Coronary artery (tissue), 2 donors: ENCODE measurements around the gene RALGAPB.
A peak's percentile ranks its signal among the peaks of the same experiment; 100 is the strongest.

Source experiments
- DNase-seq: peaks from one replicate; pipeline ENCODE4 v3.0.0-alpha.2; 2017; ENCODE audit warnings: low spot score
- H3K27ac ChIP-seq, 2 donors: fragments of 200-600 bp; sonication (generic); one replicate each; pipeline ENCODE4 v1.5.1; 2016 to 2019
- H3K4me3 ChIP-seq: fragments of 200-600 bp; sonication (generic); 2 replicates; pipeline ENCODE4 v1.5.1; 2016; ENCODE audit warnings: mild to moderate bottlenecking, moderate library complexity
- TF ChIP-seq, protein P1 (sequence below): fragments of 200-600 bp; sonication (generic); IDR thresholded peaks from one replicate; pipeline ENCODE4 v1.5.1; 2019; ENCODE audit warnings: antibody characterized with exemption

RALGAPB gene

DNA sequence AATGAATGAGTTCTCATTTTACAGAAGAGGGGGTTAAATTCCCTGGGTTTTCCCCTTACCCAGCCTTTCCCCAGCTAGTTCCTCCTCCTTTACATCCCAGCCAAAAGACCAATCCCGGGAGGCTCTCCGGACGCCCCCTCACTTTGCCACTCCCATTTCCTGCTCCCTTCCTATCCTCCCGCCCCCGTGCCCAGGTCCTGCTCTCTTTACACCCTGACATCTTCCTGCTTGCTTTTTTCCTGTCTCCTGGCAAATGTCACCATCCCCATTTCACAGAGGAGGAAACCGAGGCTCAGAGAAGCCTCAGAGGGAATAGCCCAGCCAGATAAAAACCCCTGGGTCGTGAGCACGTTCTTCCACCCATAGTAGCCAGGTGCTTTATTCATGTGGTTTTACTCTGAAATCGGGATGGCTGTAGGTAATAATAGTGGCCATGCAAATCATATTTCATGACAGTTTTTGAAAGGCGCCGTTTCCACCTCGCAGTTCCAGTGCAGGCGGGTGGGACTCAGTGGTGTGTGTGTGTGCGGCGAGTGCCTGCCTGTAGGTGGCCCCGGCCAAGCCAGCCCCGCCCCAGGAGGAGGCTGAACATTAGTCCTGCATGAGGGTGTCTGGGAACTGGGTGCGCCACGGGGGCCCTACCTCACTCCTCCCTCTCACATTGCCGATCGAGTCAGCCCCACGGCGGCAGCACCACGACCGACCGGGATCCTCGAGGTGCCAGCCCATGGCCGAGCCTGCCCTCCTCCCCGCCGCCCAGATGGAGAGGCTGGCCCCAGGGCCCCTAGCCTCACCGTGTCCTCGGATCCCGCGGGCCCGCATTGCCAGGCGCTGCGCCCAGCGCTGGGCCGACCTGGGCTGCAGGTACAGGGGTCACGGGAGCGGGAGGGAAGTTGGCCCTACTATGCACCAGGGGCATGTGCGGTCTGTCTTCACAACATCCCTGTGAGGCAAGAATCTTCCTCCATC, 128.9 kb downstream of the RALGAPB start, which contains the start of gene ARHGAP40:
Gene ARHGAP40, plus strand, starts transcription at position 594 of the 969 bp plus-strand sequence.
- H3K4me3 ChIP-seq: peak within 1 kb of the TSS; percentile 14
- TF ChIP-seq, protein P1, sequence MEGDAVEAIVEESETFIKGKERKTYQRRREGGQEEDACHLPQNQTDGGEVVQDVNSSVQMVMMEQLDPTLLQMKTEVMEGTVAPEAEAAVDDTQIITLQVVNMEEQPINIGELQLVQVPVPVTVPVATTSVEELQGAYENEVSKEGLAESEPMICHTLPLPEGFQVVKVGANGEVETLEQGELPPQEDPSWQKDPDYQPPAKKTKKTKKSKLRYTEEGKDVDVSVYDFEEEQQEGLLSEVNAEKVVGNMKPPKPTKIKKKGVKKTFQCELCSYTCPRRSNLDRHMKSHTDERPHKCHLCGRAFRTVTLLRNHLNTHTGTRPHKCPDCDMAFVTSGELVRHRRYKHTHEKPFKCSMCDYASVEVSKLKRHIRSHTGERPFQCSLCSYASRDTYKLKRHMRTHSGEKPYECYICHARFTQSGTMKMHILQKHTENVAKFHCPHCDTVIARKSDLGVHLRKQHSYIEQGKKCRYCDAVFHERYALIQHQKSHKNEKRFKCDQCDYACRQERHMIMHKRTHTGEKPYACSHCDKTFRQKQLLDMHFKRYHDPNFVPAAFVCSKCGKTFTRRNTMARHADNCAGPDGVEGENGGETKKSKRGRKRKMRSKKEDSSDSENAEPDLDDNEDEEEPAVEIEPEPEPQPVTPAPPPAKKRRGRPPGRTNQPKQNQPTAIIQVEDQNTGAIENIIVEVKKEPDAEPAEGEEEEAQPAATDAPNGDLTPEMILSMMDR: no peak
- H3K27ac ChIP-seq: no peak within 1 kb of the TSS
- no peak for DNase-seq

DNA sequence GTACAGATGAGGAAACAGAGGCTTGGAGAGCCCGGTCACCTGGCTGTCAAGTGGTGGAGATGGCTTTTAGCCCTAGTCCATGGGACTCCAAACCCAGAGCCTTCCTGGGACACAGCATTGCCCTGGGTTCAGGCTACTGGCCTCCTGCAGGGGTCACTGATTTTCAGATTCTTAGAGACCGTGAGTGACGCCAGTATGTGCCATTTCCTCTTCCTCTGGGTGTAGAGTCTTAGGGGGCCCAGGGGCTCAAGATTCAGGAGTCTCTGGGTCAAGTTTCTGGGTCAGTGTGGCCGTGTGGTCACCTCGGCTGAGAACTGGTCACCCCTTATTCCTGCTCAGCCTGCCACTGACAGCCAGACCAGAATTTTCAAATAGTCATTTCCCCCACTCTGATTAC, 129.5 kb downstream of the RALGAPB start:
- no peak for DNase-seq
- TF ChIP-seq, protein P1: no peak
- Histone ChIP-seq H3K27ac (no peak overlapping the region), H3K4me3 (no peak overlapping the region)

DNA sequence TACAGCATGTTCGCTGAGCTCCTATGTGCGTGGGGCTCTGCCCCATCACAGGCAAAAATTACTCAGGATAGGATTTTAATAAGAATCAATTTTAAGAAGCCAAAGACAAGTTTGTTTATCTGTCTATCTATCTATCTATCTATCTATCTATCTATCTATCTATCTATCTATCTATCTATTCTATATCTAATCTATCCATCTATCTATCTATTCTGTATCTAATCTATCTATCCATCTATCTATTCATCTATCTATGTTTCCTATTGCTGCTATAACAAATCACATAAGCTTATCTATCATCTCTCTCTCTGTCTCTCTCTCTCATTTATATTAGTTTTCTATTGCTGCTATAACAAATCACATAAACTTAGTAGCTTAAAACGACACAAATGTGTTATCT, 130.6 kb downstream of the RALGAPB start:
- TF ChIP-seq, protein P1: no peak

DNA sequence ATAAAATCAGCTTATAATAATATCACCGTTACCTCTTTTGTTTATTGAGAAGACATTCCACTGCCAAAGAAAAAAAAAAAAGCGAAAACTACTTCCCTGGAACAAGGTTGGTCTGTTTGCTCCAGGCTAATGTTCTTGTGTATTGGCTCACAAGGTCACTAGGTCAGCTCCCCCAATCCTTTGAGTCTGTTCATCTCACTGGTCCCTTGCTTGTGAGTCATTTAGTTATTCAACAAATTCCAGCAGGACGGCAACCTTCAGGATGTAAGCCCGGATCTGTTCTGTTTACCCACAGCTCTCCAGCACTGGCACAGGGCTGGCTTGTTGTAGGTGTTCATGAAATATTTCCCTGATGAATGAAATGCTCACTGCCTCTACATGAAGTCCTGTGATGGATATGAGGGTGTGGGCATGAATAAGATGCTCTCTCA, 132.2 kb downstream of the RALGAPB start:
- TF ChIP-seq, protein P1: no peak
- H3K27ac ChIP-seq: no peak overlapping the region
- no peak overlapping the region for H3K4me3 ChIP-seq
- no peak for DNase-seq

More for the DNA sequence above, 130.6 kb downstream of the RALGAPB start:
- no peak for DNase-seq
- Histone ChIP-seq H3K4me3 (no peak overlapping the region), H3K27ac (no peak overlapping the region)

DNA sequence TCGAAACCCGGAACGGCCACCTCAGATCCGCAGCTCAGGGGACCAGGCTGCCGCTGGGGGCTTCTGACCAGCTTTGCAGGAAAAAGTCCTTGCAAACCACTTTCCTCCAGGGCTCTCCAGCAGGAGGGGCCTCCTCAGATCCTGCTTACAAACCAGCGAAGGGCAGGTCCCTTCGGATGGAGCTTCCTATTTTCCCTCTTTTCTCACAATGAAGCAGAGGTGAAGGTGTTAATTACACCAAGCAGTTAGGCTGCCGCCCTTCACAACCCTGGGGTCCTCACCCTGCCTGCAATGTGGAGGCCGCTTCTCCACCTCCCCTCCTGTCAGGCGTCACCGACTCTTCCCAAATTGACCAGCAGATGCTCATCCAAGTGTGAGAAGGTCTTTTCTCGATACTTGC, 134.7 kb downstream of the RALGAPB start:
- TF ChIP-seq, protein P1: no peak
- no peak for DNase-seq

DNA sequence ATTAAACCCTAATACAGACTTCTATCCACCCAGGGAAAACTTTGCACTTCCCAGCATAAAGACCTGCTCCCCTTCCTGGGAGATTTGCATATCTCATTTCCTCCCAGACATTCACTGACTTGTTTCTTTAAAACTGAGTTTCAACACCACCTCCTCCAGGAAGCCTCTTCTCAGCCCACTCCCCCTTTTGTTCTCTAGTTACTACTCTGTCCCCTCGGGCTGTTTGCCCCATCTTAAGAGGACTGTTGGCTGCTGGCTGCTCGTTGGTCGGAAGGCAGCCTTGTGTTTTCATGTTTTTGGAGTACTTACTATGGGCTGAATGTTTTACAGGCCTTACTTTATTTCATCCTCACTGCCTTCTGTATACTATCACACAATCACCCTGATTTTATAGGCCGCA, 135.5 kb downstream of the RALGAPB start:
- H3K4me3 ChIP-seq: no peak overlapping the region
- H3K27ac ChIP-seq: no peak overlapping the region
- no peak for DNase-seq
- TF ChIP-seq, protein P1: no peak

More for the DNA sequence above, 134.7 kb downstream of the RALGAPB start:
- Histone ChIP-seq H3K27ac (no peak overlapping the region), H3K4me3 (no peak overlapping the region)

DNA sequence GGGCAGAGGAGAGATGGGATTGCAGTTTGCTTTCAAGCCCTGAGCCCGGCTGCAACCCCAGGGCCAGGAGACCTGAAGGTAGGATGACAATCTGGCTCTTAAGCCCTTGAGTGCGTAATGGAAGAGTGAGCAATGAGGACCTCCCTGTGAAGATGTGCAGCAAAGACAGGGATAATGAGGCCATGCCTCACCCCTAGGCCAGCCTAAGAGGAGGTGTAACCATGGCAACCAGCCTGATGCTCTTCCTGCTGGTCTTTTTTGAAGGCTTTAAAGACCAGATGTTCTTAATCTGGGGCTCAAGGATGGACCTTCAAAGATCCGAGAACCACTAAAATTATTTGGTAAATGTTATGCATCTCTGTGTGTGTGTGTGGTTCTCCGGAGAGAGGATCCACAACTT, 137.2 kb downstream of the RALGAPB start:
- H3K27ac ChIP-seq: no peak overlapping the region
- H3K4me3 ChIP-seq: no peak overlapping the region
- TF ChIP-seq, protein P1: no peak
- DNase-seq: no peak
